Measurements from ENCODE around the gene DECR2. TPM values are rescaled to one million over a fixed set of nuclear protein-coding genes. Genes with fewer than 3 reads are reported as not detected.

DECR2 gene
- total RNA-seq, 4 donors from 2014 or later = 3.1 to 13.5 (median 9.5) TPM

GRCh38 chr16:450385-450784 is 48.7 kb downstream of the DECR2 start:
- DNase-seq = no peak
- peak overlapping the region; percentile 36 to 55 (median 49) for H3K27ac ChIP-seq
- H3K4me3 ChIP-seq (replicated peaks in 1 of 3) = no peak overlapping the region
- intact Hi-C loops (cut with DNase I) = no loop called here
- no peaks in the 10 kb centered on the region for H3K36me3 ChIP-seq
- WGBS, 2 donors = 86 to 87% methylated on average over 8 of the region's 8 CpGs
- peaks cover 5 to 14% of the 10 kb centered on the region in 2 donors for H3K4me1 ChIP-seq
- no peak for TF ChIP-seq POLR2A (IDR thresholded peaks at IDR 0.05)
- no peak for TF ChIP-seq CTCF (IDR thresholded peaks at IDR 0.05)
- no peaks in the 10 kb centered on the region for H3K27me3 ChIP-seq
- no peaks in the 10 kb centered on the region for H3K9me3 ChIP-seq

GRCh38 chr16:450785-451512 is 49.3 kb downstream of the DECR2 start:
- Histone ChIP-seq H3K36me3 (no peaks in the 10 kb centered on the region), H3K27me3 (no peaks in the 10 kb centered on the region), H3K4me1 (peaks cover 5 to 14% of the 10 kb centered on the region in 2 donors), H3K4me3 (replicated peaks in 1 of 3) (no peak overlapping the region), H3K27ac (peak overlapping the region; percentile 49 to 56 (median 55)), H3K9me3 (no peaks in the 10 kb centered on the region)
- intact Hi-C loops (cut with DNase I) = no loop called here
- 54% methylated on average over 11 to 13 of the region's 14 CpGs for WGBS, 2 donors
- TF ChIP-seq CTCF (IDR thresholded peaks at IDR 0.05) (no peak), POLR2A (IDR thresholded peaks at IDR 0.05) (no peak)
- peak; percentile 17 to 52 for DNase-seq

GRCh38 chr16:454397-454940 is 52.8 kb downstream of the DECR2 start:
- intact Hi-C loops (cut with DNase I) = no loop called here

GRCh38 chr16:455453-455852 is 53.8 kb downstream of the DECR2 start:
- DNase-seq = no peak
- intact Hi-C loops (cut with DNase I) = no loop called here
- Histone ChIP-seq H3K4me3 (replicated peaks in 1 of 3) (no peak overlapping the region), H3K27ac (no peak overlapping the region), H3K4me1 (peaks cover 2 to 17% of the 10 kb centered on the region in 2 donors), H3K36me3 (no peaks in the 10 kb centered on the region), H3K9me3 (no peaks in the 10 kb centered on the region), H3K27me3 (no peaks in the 10 kb centered on the region)
- TF ChIP-seq POLR2A (IDR thresholded peaks at IDR 0.05) (no peak), CTCF (IDR thresholded peaks at IDR 0.05) (no peak)
- 91 to 98% methylated on average over 12 of the region's 12 CpGs for WGBS, 2 donors

More at GRCh38 chr16:454397-454940, 52.8 kb downstream of the DECR2 start:
- TF ChIP-seq CTCF (IDR thresholded peaks at IDR 0.05) = no peak
- TF ChIP-seq POLR2A (IDR thresholded peaks at IDR 0.05) = no peak
- peak; percentile 68 to 80 for DNase-seq
- 66 to 72% methylated on average over 13 of the region's 13 CpGs for WGBS, 2 donors
- H3K9me3 ChIP-seq = no peaks in the 10 kb centered on the region
- no peaks in the 10 kb centered on the region for H3K27me3 ChIP-seq
- no peak overlapping the region for H3K4me3 ChIP-seq (replicated peaks in 1 of 3)
- H3K36me3 ChIP-seq = no peaks in the 10 kb centered on the region
- peaks cover 5 to 19% of the 10 kb centered on the region in 2 donors for H3K4me1 ChIP-seq
- H3K27ac ChIP-seq = peak overlapping the region in 2 of 3 donors; percentile 17 to 29

GRCh38 chr16:456891-457483 is 55.3 kb downstream of the DECR2 start:
- WGBS, 2 donors = 70 to 73% methylated on average over 11 of the region's 11 CpGs
- Histone ChIP-seq H3K4me1 (peaks cover 0 to 5% of the 10 kb centered on the region in 2 donors), H3K36me3 (no peaks in the 10 kb centered on the region), H3K9me3 (no peaks in the 10 kb centered on the region), H3K27me3 (no peaks in the 10 kb centered on the region), H3K4me3 (replicated peaks in 1 of 3) (no peak overlapping the region), H3K27ac (peak overlapping the region in 1 of 3 donors; percentile 44)
- no peak for TF ChIP-seq CTCF (IDR thresholded peaks at IDR 0.05)
- TF ChIP-seq POLR2A (IDR thresholded peaks at IDR 0.05) = no peak
- intact Hi-C loops (cut with DNase I) = no loop called here
- peak in 1 of 2 donors; percentile 47 for DNase-seq

All from thyroid gland (tissue), 4 donors.